GM21825 (cell line): Measurements from ENCODE around the gene APCDD1.

Experiments used
- ATAC-seq: cut with Tn5 transposase; IDR thresholded peaks from one replicate; pipeline ENCODE4 v1.9.1; 2021; ENCODE audit warnings: mild to moderate bottlenecking, moderate library complexity; ENCODE audit not compliant: unreplicated experiment

The APCDD1 gene

GRCh38 chr18:10431680-10432079 lies 22.8 kb upstream of the APCDD1 start:
- ATAC-seq: no peak

GRCh38 chr18:10432781-10433180 lies 21.7 kb upstream of the APCDD1 start:
- no peak for ATAC-seq

- no peak for ATAC-seq
Measured at GRCh38 chr18:10436160-10436559, 18.3 kb upstream of the APCDD1 start.

DNA sequence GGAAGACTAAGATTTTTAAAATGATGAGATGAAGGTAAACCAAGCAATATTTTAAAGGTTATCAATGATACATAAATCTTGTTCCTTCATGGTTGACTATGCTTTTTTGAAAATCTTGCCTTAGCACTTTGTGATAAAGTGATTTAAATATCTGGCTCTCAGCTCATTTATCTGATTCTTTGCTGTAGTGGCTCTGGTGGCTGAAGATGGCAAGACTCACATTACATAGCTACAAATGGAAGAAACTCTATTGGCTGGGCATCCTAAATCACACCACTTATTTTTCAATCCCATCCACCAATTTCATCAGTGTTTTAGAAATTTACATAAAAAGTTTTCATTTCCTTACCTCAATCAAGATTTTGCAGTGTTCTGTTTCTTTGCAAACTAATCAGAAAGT lies 16.6 kb upstream of the APCDD1 start:
- ATAC-seq: no peak

GRCh38 chr18:10439898-10440297 lies 14.5 kb upstream of the APCDD1 start:
- no peak for ATAC-seq

GRCh38 chr18:10440884-10441283 lies 13.6 kb upstream of the APCDD1 start:
- no peak for ATAC-seq

DNA sequence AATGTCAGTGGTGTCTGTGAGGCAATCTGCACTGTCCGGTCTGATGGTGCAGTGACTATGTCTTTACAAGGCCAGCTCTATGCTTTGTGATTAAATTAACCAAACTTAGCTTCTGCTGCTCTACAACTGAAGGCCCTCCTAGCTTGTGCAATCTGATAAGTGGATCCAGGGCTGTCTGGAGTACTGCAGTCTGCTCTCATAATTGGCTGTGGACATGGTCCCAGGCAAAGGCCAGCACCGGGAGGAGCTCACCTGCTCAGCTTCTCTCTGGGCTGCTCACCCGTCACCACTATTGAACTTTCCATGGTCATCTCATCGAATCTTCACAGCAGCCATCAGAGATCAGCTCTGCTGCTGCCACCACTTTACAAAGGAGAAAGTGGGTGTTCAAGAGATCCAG lies 13.0 kb upstream of the APCDD1 start:
- no peak for ATAC-seq

DNA sequence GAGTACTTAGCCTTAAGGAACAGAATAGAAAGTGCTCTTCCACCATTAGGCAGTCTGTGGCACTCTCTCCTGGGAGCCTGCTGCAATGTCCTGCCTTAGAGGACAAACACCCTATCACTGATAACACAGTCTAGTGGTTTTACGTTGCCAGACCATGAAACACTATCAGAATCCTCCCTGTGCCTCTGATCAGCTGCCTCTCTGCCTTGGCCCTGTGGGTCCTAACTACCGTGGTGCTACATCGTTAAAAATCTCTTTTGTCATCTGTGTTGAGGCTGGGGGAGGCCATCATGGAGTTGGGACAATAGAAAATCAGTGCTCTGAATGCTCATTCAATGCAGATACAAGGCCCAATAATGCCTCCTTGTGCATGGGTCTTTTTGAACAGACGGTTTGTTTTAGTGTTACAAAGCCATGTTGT lies 11.9 kb upstream of the APCDD1 start:
- no peak for ATAC-seq

GRCh38 chr18:10443001-10443400 lies 11.4 kb upstream of the APCDD1 start:
- no peak for ATAC-seq

- ATAC-seq: no peak
Measured at GRCh38 chr18:10444314-10445006, 10.0 kb upstream of the APCDD1 start.

DNA sequence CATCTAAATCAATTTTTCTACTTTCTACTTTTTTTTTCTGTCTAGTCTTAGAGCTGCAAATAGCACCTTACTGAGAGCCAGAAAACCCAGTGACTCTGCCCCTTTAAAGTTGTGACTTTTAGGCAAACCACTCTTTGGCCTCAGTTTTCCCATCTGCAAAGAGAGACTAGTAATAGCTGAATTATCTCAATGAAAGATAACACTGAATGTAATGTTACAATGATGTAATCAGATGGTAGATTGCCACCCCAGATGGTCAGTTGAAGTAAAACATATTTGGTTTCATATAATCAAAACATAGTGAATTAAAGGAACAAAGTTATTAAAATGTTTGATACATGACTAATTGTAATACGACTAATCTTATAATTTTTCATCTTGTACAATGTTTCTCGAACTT lies 5.0 kb upstream of the APCDD1 start:
- no peak for ATAC-seq

GRCh38 chr18:10450986-10451385 lies 3.4 kb upstream of the APCDD1 start:
- no peak for ATAC-seq

DNA sequence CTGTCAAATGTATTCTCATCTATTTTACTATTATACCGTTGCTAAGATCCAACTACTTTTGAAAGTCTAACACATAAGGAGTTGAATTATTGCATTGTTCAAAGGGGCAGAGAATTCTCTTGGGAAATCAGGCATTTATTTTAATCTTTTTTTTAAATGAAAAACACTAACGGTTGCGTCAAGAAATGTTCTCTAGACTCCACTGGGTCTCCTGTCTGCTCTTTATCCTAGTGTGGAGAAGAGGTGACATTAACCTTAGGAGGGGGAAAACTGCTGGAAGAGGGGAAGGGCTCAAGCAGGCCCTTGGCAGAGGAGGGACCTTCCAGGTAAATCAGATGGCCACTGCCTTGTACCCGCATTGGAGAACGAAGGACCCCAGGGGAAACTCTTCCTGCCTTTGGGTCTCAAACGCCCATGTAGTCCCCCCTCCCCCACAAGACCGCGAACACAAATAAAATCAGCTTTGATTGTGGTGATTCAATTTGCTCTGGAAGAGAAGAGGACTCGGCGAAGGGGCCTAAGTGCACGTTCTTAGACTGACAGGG lies 1.1 kb upstream of the APCDD1 start:
- ATAC-seq: no peak

- ATAC-seq: no peak
Measured at GRCh38 chr18:10454681-10455557, 484 bp downstream of the APCDD1 start.

DNA sequence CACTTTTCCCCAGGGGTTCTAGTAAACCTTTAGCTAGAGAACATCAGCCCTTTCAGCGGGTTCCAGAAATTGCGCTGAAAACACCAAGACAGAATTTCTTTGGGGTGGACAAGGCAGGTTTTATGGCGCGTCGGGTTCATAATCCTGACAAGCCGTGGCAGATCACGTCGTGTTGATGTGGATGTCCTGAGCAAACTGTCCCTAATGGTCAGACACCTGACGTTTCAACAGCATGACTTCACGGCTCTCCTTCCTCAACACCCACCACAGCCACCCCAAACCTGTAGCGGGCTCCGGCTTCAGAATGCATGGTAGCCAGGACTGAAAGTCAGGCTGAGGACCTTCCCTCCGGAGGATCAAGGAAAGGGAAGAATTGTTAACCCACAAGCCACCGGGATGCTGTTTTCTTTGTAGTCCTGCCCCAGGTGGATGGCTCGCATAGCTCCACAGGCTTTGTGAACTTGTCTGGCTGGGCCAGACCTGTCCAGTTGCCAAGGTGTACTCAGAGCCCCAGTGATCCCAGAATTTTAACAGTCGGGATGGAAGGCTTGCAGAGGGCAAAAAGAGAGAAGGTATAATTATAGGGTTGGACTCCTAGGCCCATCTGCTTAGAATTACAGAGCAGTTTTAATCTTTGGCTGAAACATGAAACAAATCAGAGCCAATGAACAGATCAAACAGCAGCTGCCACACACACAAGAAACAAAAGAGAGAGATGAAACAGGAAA lies 1.5 kb downstream of the APCDD1 start:
- ATAC-seq: no peak

DNA sequence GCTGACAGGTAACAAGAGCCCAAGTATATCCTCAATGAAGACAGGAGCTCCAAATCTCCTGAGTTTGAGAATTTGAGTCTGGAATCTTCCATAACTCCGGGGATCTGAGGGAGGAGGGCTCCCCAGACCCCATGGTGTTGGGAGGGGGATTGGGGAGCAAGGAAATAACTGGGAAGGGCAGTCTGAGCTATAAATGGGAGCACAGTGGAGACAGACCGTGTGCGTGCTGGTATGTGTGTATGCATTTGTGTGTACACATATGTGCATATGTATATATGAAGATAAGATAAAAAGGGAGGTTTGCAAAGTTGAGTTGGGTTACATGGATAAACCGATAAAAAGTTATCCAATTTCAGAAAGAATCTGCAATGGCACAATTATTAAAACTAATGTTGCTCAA lies 2.3 kb downstream of the APCDD1 start:
- no peak for ATAC-seq

DNA sequence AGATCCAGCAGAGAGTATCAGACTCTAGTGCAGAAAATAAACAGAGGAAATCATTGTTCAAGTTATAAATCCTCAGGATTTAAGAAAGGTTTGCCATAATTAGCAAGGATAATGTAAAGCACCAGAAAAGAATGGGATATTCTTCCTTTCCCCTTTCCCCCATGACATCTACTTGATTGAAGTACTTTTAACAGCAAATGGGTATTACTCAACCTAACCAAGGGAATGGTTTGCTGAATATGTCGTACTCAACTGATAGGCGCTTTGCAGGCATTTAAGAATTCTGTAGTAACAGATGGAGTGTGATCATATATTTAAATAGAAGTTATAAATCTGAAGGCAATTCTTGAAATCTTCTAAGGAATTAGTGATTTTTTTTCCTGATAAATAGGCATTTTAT lies 2.7 kb downstream of the APCDD1 start:
- ATAC-seq: no peak

DNA sequence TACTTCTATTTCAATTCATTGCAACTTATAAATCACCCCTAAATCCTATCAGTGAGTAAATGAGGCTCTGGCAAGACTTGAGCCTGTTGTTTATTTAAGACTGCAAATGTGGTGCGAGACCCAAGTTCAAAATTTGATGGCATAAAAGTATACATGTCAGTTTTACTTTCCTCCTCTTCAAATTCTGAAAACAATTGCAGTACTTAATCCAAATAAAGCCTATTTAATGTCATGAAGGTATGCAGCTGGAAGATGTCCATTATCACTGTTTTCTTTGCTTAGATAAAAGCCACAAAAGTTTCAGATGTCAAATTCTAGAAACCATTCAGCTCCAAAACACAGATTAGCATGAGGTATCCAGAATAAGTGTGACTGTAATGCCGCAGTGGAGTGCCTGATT lies 3.3 kb downstream of the APCDD1 start:
- ATAC-seq: no peak

GRCh38 chr18:10458691-10459090 lies 4.3 kb downstream of the APCDD1 start:
- ATAC-seq: no peak

- ATAC-seq: no peak
Measured at GRCh38 chr18:10459587-10459986, 5.2 kb downstream of the APCDD1 start.

DNA sequence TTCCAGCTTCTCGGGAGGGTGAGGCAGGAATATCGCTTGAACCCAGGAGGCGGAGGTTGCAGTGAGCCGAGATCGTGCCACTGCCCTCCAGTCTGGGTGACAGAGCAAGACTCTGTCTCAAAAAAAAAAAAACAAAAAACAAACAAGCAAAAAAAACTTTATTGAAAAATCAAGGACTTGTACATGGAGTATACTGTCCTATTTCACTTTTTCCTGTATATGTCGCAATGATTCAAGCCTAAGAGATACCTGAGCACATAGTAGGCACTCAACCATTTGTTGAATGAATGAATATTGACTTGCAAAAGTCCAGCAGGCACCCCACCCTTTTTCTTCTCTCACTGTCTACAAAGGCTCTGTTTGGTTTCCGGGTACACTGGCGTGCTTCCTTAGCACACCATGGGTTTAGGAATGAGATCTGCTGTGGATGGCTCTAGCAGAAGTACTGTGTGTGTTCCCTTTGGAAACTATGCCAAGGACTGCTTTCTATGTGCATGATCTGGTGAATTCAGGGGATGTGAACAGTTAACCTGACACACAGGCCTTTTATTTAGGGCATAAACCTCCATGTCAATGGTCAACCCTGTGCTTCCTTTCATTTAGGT lies 6.1 kb downstream of the APCDD1 start:
- ATAC-seq: no peak
